ENCODE results near the gene ITSN1.
"Not testable (repeated sequence)": the region's sequence is repeated elsewhere in the genome, so short reads cannot be mapped to it uniquely, and the experiment has no call there.

ITSN1 gene

DNA sequence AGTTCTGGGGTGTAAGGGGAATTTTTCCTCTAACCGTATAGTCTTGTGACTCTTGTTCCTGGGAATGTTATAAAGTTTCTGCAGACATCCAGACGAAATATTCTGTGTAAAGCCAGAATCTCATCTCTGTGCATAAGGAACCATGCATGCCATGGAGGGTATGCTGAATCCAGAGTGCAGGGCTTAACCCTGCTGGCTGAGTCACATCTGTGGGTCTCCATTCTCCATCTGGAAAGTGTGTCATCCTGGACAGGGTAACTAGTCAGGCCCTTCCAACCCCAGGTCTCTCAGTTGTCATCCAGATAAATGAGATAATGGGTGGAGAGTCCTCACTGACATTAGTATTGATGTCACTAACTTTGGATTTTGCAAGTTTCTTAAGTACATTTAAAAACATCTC lies 224.5 kb downstream of the ITSN1 start:
- no peak overlapping the region for H3K27ac ChIP-seq
- DNase-seq, result peak; percentile 12

DNA sequence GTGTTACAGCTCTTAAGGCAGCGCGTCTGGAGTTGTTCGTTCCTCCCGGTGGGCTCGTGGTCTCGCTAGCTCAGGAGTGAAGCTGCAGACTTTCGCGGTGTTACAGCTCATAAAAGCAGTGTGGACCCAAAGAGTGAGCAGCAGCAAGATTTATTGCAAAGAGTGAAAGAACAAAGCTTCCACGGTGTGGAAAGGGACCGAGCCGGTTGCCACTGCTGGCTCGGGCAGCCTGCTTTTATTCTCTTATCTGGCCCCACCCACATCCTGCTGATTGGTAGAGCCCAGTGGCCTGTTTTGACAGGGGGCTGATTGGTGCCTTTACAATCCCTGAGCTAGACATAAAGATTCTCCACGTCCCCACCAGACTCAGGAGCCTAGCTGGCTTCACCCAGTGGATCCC lies 225.6 kb downstream of the ITSN1 start:
- H3K36me3 ChIP-seq (replicated peaks); in situ Hi-C loops (cut with HindIII; ENCODE audit: low pct_ligation_motif_present, low sequenced_read_pairs); H3K27me3 ChIP-seq (replicated peaks); H3K4me3 ChIP-seq (ENCODE audit: low read depth, low read length); DNase-seq; H3K27ac ChIP-seq: not testable (repeated sequence)

More for the DNA sequence above, 224.5 kb downstream of the ITSN1 start:
- Histone ChIP-seq H3K4me3 (ENCODE audit: low read depth, low read length) (no peak overlapping the region), H3K36me3 (replicated peaks) (no peaks in the 10 kb centered on the region), H3K27me3 (replicated peaks) (no peaks in the 10 kb centered on the region)
- TF ChIP-seq, protein P1, sequence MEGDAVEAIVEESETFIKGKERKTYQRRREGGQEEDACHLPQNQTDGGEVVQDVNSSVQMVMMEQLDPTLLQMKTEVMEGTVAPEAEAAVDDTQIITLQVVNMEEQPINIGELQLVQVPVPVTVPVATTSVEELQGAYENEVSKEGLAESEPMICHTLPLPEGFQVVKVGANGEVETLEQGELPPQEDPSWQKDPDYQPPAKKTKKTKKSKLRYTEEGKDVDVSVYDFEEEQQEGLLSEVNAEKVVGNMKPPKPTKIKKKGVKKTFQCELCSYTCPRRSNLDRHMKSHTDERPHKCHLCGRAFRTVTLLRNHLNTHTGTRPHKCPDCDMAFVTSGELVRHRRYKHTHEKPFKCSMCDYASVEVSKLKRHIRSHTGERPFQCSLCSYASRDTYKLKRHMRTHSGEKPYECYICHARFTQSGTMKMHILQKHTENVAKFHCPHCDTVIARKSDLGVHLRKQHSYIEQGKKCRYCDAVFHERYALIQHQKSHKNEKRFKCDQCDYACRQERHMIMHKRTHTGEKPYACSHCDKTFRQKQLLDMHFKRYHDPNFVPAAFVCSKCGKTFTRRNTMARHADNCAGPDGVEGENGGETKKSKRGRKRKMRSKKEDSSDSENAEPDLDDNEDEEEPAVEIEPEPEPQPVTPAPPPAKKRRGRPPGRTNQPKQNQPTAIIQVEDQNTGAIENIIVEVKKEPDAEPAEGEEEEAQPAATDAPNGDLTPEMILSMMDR (IDR thresholded peaks at IDR 0.05; ENCODE audit: low read depth, low read length, missing control alignments), result no peak
- in situ Hi-C loops (cut with HindIII; ENCODE audit: low pct_ligation_motif_present, low sequenced_read_pairs), result no loop called here

DNA sequence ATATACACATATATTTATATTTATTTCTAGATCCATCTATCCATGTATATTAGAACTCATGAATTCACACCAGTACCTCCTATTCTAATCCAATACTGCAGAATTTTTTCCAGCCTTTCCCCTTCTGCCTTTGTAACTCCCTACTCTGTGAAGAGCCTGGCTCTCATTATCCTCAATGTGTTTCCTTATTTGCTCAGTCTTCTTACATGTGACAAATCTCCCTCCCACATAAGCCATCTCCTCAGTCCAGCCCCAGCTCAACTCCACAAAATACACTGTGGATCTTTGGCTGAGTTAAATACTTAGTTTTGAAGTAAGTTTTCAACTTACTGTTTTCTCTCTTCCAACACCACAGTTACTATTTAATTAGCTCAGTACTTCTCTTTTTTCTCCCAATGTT lies 227.6 kb downstream of the ITSN1 start:
- no peak overlapping the region for H3K4me3 ChIP-seq (ENCODE audit: low read depth, low read length)
- TF ChIP-seq, protein P1 (IDR thresholded peaks at IDR 0.05; ENCODE audit: low read depth, low read length, missing control alignments), result no peak
- H3K27me3 ChIP-seq (replicated peaks), result no peaks in the 10 kb centered on the region
- H3K27ac ChIP-seq, result no peak overlapping the region
- in situ Hi-C loops (cut with HindIII; ENCODE audit: low pct_ligation_motif_present, low sequenced_read_pairs), result no loop called here
- no peaks in the 10 kb centered on the region for H3K36me3 ChIP-seq (replicated peaks)
- DNase-seq, result no peak

DNA sequence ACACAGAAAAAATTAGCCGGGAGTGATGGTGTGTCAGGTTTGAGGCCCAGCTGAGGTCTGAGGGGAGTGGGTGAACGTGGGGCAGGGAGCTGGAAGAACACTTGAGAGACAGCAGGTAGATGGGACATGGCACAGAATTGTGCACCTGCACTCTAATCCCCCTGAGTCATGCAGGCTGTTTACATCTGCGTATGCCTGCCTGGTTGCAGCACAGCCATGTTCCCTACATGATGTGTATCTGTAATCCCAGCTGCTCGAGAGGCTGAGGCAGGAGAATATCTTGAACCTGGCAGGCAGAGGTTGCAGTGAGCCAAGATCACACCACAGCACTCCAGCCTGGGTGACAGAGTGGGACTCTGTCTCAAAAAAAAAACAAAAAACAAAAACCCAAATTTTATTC lies 228.5 kb downstream of the ITSN1 start:
- Histone ChIP-seq H3K4me3 (ENCODE audit: low read depth, low read length) (no peak overlapping the region), H3K27ac (no peak overlapping the region), H3K27me3 (replicated peaks) (no peaks in the 10 kb centered on the region), H3K36me3 (replicated peaks) (no peaks in the 10 kb centered on the region)
- TF ChIP-seq, protein P1 (IDR thresholded peaks at IDR 0.05; ENCODE audit: low read depth, low read length, missing control alignments), result no peak
- no peak for DNase-seq
- in situ Hi-C loops (cut with HindIII; ENCODE audit: low pct_ligation_motif_present, low sequenced_read_pairs), result no loop called here

DNA sequence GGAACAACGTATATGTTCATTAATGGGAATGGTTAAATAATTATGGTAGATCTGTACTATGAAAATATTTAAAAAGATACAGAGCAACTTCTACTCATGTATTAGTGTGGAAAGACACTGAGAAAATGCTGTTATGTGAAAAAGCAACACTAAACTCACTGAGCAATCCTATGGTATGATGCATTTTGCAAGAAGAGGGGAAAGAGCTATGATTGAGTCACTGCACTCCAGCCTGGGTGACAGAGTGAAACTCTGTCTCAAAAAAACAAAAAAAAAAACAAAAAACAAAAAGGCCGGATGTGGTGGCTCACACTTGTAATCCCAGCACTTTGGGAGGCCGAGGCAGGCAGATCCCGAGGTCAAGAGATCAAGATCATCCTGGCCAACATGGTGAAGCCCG lies 228.9 kb downstream of the ITSN1 start:
- Histone ChIP-seq H3K4me3 (ENCODE audit: low read depth, low read length) (no peak overlapping the region), H3K27me3 (replicated peaks) (no peaks in the 10 kb centered on the region), H3K36me3 (replicated peaks) (no peaks in the 10 kb centered on the region), H3K27ac (no peak overlapping the region)
- TF ChIP-seq, protein P1 (IDR thresholded peaks at IDR 0.05; ENCODE audit: low read depth, low read length, missing control alignments), result no peak
- DNase-seq, result peak; percentile 23
- in situ Hi-C loops (cut with HindIII; ENCODE audit: low pct_ligation_motif_present, low sequenced_read_pairs), result no loop called here

DNA sequence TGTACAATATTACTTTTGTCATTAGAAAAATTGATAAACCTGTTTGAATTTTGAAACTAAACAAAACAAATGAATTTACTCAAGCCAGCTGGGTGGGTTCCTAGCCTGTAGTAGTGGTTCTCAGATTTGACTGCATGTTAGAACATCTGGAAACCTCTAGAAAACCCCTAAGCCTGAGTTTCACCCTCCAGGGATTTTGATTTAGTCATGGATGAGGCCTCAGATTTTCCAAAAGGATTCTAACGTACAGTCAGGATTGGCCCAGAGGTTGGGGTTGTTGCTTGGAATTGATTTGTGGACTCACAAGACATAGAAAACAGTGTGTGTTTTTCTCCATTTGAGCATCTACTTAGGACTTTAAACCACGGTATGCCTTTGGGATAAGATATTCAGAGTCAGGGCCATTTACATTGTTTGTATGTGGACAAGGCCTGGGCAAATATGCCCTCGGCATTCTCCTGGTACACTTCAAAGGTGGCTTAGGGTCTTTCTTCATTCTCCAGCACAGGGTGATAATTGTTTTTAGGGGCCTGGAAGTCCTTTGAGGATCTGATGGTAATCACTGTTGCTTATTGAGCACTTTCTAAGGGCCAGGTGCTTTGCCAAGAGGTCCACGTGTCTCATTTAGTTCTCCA lies 230.7 kb downstream of the ITSN1 start:
- Histone ChIP-seq H3K27ac (no peak overlapping the region), H3K36me3 (replicated peaks) (no peaks in the 10 kb centered on the region), H3K4me3 (ENCODE audit: low read depth, low read length) (no peak overlapping the region), H3K27me3 (replicated peaks) (no peaks in the 10 kb centered on the region)
- in situ Hi-C loops (cut with HindIII; ENCODE audit: low pct_ligation_motif_present, low sequenced_read_pairs), result no loop called here
- TF ChIP-seq, protein P1 (IDR thresholded peaks at IDR 0.05; ENCODE audit: low read depth, low read length, missing control alignments), result no peak
- no peak for DNase-seq
